HG03196 (cell line): ENCODE data around the gene FAM227B.

Source experiments
- ATAC-seq: cut with Tn5 transposase; IDR thresholded peaks from one replicate; pipeline ENCODE4 v1.9.1; 2021; ENCODE audit not compliant: unreplicated experiment

The FAM227B gene

DNA sequence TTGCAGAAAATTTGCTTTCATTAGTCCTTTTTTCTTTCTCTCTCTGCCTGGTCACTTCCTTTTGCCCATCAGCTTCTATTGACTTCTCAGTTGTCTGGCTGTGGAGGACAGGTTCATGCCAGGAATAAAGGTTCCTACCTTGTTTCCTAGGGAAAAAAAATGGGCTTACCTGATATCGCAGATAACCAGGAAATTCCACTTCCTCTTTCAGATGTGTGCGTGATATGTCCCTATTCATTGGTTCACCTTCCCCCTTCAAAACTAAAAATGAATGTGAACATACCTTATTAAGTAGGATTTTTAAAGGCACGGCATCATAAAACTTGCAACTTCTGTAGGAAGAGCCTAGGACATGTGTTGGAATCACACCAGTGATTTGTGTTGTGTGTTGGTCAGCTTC, 317.6 kb downstream of the FAM227B start:
- no peak for ATAC-seq

DNA sequence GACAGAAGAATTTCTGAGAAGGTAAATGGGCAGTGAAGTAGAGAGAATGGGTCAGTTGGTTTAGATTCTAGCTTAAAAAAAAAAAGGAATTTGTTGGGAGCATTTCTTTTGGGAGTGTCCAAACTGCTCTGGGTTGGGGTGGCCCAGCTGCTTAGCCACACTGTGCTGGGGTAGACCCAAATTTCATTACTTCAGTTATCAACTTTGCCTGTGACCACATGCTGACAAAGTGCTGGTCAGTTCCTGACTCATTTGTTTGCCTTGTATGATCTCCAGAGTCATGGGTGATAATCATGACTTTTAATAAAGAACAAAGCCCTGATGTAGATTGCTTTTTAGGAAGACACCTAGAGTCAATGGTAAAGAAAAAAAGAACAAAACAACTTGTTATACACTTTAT, 319.1 kb downstream of the FAM227B start:
- ATAC-seq: no peak

DNA sequence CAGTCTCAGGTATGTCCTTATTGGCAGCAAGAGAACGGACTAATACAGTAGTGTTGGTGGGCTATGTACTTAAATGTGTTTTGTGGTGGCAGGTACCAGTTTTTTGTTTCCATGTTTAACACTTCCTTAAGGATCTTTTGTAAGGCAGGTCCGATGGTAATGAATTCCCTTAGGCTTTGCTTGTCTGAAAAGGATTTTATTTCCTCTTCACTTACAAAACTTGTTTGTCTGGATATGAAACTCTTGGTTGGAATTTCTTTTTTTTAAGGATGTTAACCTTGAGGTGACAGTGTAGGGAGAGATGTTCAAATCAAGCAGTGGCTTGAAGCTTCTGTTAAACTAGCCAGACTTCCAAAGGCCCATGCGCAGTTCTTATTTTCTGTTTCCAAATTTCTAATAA, 319.8 kb downstream of the FAM227B start:
- no peak for ATAC-seq

DNA sequence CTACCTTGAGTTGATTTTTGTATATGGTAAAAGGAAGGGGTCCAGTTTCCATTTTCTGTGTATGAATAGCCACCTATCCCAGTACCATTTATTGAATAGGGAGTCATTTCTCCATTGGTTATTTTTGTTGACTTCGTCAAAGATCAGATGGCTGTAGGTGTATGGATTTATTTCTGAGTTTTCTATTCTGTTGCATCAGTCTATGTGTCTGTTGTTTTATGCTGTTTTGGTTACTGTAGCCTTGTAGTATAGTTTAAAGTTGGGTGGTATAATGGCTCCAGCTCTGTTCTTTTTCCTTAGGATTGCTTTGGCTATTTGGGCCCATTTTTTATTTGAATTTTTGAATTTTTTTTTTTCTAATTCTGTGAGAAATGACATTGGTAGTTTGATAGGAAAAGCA, 323.0 kb downstream of the FAM227B start:
- ATAC-seq: no peak

DNA sequence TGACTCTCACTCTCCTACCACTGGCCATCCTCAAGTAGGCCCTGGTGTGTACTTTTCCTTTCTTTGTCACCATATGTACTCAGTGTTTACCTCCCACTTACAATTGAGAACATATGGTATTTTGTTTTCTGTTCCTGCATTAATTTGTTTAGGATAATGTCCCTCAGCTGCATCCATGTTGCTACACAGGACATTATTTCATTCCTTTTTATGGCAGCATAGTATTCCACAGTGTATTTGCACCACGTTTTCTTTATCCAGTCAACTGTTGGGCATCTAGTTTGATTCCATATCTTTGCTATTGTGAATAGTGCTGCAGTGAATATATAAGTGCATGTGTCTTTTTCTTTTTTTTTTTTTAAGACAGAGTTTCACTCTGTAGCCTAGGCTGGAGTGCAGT, 324.4 kb downstream of the FAM227B start:
- no peak for ATAC-seq

DNA sequence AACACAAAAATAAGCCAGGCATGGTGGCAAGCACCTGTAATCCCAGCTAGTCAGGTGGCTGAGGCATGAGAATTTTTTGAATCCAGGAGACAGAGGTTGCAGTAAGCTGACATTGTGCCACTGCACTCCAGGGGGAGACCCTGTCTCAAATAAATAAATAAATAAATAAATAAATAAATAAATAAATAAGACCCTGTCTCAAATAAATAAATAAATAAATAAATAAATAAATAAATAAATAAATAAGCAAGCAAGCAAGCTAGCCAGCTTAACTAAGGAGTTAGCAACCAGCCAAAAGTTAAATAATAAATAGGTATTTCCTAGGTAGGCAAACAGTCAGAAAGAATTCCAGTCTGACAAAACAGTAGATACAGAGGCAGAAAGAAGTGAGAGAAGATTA, 326.7 kb downstream of the FAM227B start:
- ATAC-seq: no peak

DNA sequence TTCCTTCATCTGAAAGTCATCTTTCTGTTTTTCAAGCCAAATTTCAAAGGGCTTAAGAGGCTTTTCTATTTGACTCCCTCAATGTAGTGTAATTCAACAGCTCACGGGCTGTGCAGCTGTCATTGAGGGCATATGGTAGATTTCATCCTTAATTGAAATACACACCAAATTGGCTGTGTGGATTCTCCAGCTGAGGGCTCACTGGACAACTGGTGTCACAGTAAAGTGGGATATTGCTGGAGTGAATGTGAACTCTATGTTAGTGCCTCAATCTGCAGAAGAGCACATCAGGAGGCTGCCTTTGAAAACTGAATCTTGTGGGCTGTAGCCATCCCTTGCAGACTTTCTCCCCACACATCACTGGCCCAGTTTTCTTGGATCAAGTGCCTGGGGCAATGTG, 330.4 kb downstream of the FAM227B start:
- no peak for ATAC-seq

DNA sequence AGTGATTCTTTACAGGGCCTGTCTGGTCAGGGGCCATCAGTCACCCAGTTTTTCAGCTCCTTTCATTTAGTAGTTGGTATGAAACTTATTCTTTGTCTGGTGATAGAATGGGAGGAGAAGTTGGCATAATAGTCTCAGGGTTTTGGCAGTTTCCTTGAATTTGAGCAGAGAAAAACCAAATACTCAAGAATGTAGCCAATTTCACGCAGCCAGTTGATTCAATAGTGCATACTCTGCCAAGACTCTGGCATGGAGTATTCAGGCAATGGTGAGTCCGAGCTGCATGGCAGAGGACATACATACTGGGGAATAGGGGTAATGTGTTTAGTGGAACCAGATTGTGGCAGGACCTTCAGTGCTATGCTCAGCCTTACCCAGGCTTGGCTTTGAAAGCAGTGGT, 332.2 kb downstream of the FAM227B start:
- no peak for ATAC-seq

DNA sequence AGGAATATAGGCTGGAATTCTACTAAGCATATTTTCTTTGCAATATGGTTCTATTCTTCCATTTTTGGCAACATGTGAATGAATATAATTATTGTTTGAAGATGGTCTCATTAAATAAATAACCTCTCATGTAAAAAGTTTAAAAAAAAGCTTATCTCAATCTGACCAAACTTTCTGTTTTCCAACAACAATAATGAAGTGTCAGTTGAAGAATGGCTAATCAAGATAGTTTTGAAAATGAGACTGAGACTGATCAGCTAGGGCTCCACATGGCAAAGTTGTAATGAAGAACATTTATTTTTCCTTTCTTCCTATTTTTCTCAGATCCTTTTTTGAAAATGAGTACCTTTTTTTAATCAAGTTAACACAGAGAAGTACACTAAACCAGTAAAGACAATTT, 333.1 kb downstream of the FAM227B start:
- ATAC-seq: no peak

DNA sequence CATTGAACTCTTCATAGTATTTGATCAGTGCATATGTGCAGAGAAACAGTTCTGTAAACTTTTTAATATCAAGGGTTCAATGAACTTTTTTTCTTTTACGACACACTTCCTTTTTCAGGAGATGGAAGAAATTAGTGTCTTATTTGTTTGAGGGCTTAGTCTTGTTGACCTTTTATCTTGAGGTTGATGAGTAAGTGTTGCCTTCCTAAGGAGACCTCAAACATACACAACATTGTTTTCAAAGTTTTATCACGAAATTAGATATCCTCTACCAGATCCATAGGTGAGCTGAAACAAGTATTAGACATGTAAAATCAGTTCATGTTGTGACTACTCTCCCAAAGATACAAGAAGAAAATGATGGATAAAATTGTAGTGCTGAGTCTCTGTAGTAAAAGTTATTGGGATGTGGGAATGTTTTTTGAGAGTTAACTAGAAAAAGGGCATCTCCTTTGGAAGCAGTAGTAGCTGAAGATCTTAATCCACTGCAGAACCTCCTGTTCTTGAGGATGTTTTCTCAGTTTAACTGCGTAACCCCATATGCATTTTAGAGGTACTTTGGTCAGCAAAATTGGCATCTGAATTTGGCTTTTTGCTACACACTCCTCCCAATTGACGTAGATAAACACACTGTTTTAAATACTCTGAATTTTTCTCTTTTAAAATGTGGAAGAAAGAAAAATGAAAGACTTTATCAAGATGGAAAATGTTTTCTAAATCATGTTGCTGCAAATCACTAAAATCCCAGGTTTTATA, 333.8 kb downstream of the FAM227B start:
- ATAC-seq: no peak

DNA sequence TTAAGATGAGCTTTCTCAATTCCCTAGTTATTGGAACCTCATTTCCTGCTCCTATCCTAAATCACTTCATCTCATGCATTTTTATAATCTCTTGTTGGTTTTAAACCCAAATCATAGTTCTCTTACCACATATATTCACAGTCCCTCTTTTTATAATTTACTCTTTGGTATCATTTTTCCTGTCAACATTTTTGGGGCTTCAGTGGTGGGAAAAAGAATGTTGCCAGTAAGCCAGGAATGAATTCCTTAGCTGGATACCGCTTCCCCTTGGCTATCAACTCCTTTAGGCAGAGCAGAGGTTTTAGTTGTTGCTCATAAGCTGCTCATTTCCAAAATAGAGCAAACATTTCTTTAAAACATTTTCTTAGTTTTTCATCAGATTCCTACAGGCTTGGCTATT, 338.3 kb downstream of the FAM227B start:
- ATAC-seq: no peak

DNA sequence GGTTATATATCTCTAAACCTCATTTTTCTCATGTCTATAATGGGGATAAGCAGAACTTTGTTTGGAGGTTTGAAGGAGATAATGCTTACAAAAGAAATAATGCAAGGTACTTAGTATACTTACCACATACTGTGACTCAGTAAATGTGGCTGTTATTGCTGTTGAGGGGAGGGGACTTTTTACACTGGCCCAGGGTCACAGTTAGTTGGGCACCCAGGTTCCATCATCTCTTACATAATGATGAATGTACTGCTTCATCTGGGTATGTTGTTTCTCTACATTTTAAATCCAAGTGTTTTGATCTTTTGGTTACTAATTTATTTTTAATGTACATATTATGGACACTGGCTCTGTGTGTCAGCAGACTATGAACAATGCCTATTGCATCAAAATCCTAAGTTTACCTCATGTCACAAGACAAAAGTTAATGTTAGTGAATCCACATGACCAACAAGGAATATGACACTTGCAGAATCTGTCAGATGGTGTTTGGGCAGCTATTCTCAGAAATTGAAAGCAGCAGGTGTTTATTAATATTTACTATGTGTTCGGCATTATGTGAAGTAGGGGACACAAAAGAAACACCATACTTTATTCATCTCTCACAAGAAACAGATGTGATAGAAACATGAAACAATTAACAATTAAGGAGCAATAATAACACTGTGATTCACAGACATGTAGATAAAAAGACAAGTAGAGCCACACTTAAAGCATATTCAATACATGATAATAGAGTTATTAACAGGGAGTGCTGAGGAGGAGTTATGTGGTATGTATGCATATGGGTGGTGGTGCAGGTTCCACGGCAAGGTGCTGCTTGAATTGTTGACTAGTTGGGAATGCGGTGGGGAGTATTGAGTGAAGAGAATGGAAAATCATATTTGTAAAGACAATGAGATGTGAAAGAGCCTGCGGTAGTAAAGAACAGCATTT, 340.8 kb downstream of the FAM227B start:
- ATAC-seq: no peak

DNA sequence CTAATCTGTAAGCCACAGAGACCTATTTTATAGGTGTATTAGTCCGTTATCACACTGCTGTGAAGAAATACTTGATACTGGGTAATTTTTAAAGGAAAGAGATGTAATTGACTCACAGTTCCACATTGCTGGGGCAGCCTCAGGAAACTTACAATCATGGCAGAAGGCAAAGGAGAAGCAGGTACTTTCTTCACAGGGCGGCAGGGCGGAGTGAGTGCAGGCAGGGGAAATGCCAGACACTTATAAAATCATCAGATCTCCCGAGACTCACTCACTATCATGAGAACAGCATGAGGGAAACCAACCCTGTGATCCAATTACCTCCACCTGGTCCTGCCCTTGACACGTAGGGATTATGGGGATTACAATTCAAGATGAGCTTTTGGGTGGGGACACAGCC, 341.9 kb downstream of the FAM227B start:
- no peak for ATAC-seq
